HepG2 (cell line): ENCODE results near the gene UGCG. TPM values are rescaled to one million over a fixed set of nuclear protein-coding genes. Genes with fewer than 3 reads are reported as not detected.

ENCODE experiments used
- ATAC-seq: fragments of 200-7000 bp; cut with Tn5 transposase; 3 replicates; pipeline ENCODE4 v1.9.1; 2020; ENCODE audit warnings: mild to moderate bottlenecking, moderate library complexity
- BruUV-seq: library from RNA; stranded (reverse); fragments of 400-500 nt; replicated peaks from 2 replicates; lab custom pipeline; 2021; lab: Mats Ljungman, UMichigan
- CTCF ChIA-PET: fragments of 300-600 bp; formaldehyde crosslinking; extraction: SDS; loops from one replicate; lab custom pipeline; 2021; ENCODE audit warnings: low total read pairs, inconsistent platforms, low intra/inter-chr PET ratio; lab: Yijun Ruan, JAX
- POLR2A ChIA-PET: fragments of 350-600 bp; sonication (Branson Sonifier 250); formaldehyde crosslinking; loops from one replicate; lab custom pipeline; 2020; ENCODE audit warnings: antibody characterized with exemption, inconsistent platforms; lab: Yijun Ruan, JAX
- DNase-seq: peaks from one replicate; pipeline ENCODE4 v3.0.0-alpha.2; 2015; ENCODE audit warnings: low spot score
- FAIRE-seq: peaks from 3 replicates; lab custom pipeline; 2011; peaks lifted over from hg19 to GRCh38; lab: Jason Lieb, UNC
- H2AFZ ChIP-seq: one replicate; pipeline ENCODE4 v1.6.1; 2011; ENCODE audit warnings: low read length, inconsistent platforms
- H3K27ac ChIP-seq: fragments of 300-600 bp; 3 replicates; pipeline ENCODE4 v1.8.0; 2011; ENCODE audit warnings: mixed run types, mild to moderate bottlenecking, mixed read lengths, low read length, inconsistent platforms; ENCODE audit not compliant: insufficient read depth; ENCODE audit errors: extremely low read length
- H3K27me3 ChIP-seq, 2 experiments: fragments of 200-600 bp in 1 of 2; 2 replicates in 1 of 2; 3 replicates in 1 of 2; pipeline versions ENCODE4 v1.6.0 to v1.8.0; 2011; ENCODE audit warnings: low read length in 2 of 2, mild to moderate bottlenecking in 2 of 2, moderate library complexity in 2 of 2, inconsistent platforms in 1 of 2; ENCODE audit not compliant: insufficient read depth in 2 of 2, control insufficient read depth in 1 of 2
- H3K36me3 ChIP-seq, 2 experiments: fragments of 200-600 bp in 1 of 2; replicated peaks in 1 of 2; 2 replicates in 1 of 2; 3 replicates in 1 of 2; pipeline versions ENCODE4 v1.5.1 to v1.8.0; 2011; ENCODE audit warnings: low read length in 2 of 2, inconsistent platforms in 1 of 2; ENCODE audit not compliant: insufficient read depth in 2 of 2, control insufficient read depth in 1 of 2
- H3K4me1 ChIP-seq: 2 replicates; pipeline ENCODE4 v1.5.1; 2012; ENCODE audit warnings: low read length, inconsistent platforms; ENCODE audit not compliant: insufficient read depth
- H3K4me2 ChIP-seq: 2 replicates; pipeline ENCODE4 v1.6.0; 2011; ENCODE audit warnings: low read depth, low read length, inconsistent platforms
- H3K4me3 ChIP-seq, 3 experiments: fragments of 200-600 bp in 1 of 3; sonication (generic), shearing (Covaris generic) in 1 of 3; replicated peaks in 1 of 3; 2 replicates each; pipeline ENCODE4 v1.5.1; 2011 to 2016; ENCODE audit warnings: low read length in 3 of 3, inconsistent platforms in 2 of 3, low read depth in 2 of 3, mild to moderate bottlenecking in 2 of 3, control low read depth in 1 of 3, mixed read lengths in 1 of 3; ENCODE audit not compliant: insufficient read depth in 1 of 3
- H3K79me2 ChIP-seq: one replicate; pipeline ENCODE4 v1.6.1; 2011; ENCODE audit warnings: low read length, inconsistent platforms; ENCODE audit not compliant: insufficient read depth
- H3K9ac ChIP-seq: 2 replicates; pipeline ENCODE4 v1.6.0; 2011; ENCODE audit warnings: mild to moderate bottlenecking, low read depth, low read length, inconsistent platforms; ENCODE audit not compliant: insufficient read depth
- H3K9me3 ChIP-seq: 2 replicates; pipeline ENCODE4 v1.5.1; 2012; ENCODE audit warnings: mild to moderate bottlenecking, low read length
- H4K20me1 ChIP-seq: 2 replicates; pipeline ENCODE4 v1.6.0; 2011; ENCODE audit warnings: inconsistent platforms, mild to moderate bottlenecking, low read length, moderate library complexity; ENCODE audit not compliant: insufficient read depth
- MEIS2 ChIP-seq: sonication (generic); formaldehyde crosslinking; IDR thresholded peaks from 2 replicates; pipeline ENCODE4 v1.9.0; 2021; ENCODE audit warnings: mild to moderate bottlenecking, missing genetic modification reagents
- POGK ChIP-seq: sonication (generic); formaldehyde crosslinking; conservative IDR thresholded peaks from 2 replicates; pipeline ENCODE4 v1.8.0; 2022; ENCODE audit warnings: mild to moderate bottlenecking, moderate library complexity, missing genetic modification reagents
- SOX6 ChIP-seq, 2 experiments: fragments of 450-650 bp in 1 of 2; sonication (generic) in 1 of 2; formaldehyde crosslinking in 1 of 2; IDR thresholded peaks; 2 replicates each; pipeline versions ENCODE4 v1.4.0 to v1.6.1; 2017 to 2020; ENCODE audit warnings: antibody characterized with exemption in 1 of 2, mild to moderate bottlenecking in 1 of 2, missing genetic modification reagents in 1 of 2
- TBX2 ChIP-seq: sonication (generic); formaldehyde crosslinking; IDR thresholded peaks from 2 replicates; pipeline ENCODE4 v1.5.0; 2020; ENCODE audit warnings: missing genetic modification reagents, mild to moderate bottlenecking, borderline replicate concordance
- ZFX ChIP-seq: sonication (generic); formaldehyde crosslinking; IDR thresholded peaks from 2 replicates; pipeline ENCODE4 v1.4.0; 2020; ENCODE audit warnings: mild to moderate bottlenecking, low read depth, missing genetic modification reagents, moderate library complexity
- ZNF225 ChIP-seq: sonication (generic); formaldehyde crosslinking; IDR thresholded peaks from 2 replicates; pipeline ENCODE4 v1.4.0; 2020; ENCODE audit warnings: mild to moderate bottlenecking, missing genetic modification reagents
- ZNF234 ChIP-seq: sonication (generic); formaldehyde crosslinking; conservative IDR thresholded peaks from 2 replicates; pipeline ENCODE4 v1.5.1; 2020; ENCODE audit warnings: mild to moderate bottlenecking, missing genetic modification reagents
- ZNF281 ChIP-seq: sonication (generic); formaldehyde crosslinking; IDR thresholded peaks from 2 replicates; pipeline ENCODE4 v1.4.0; 2020; ENCODE audit warnings: missing genetic modification reagents, borderline replicate concordance
- ZNF296 ChIP-seq: sonication (generic); formaldehyde crosslinking; conservative IDR thresholded peaks from 2 replicates; pipeline ENCODE4 v1.5.0; 2020; ENCODE audit warnings: mild to moderate bottlenecking, missing genetic modification reagents
- ZNF317 ChIP-seq: sonication (generic); formaldehyde crosslinking; IDR thresholded peaks from 2 replicates; pipeline ENCODE4 v1.5.0; 2020; ENCODE audit warnings: mild to moderate bottlenecking, missing genetic modification reagents
- WGBS: methylation state at CpG from one replicate; pipeline ENCODE4 v1.1.6; 2017; ENCODE audit warnings: low lambda C conversion rate; 5-methylcytosine and 5-hydroxymethylcytosine counted together
- in situ Hi-C: cut with HindIII; loops from 2 replicates; pipeline ENCODE4 v1.10.0; 2017; ENCODE audit warnings: low pct_unique_long_range_greater_than_20kb; ENCODE audit not compliant: extremely low pct_ligation_motif_present
- intact Hi-C: fragments of 100-400 bp; cut with micrococcal nuclease; formaldehyde crosslinking; loops from one replicate; pipeline ENCODE4 v1.10.0; 2022; ENCODE audit not compliant: unreplicated experiment
- polyA plus RNA-seq, 8 experiments: library from polyadenylated mRNA; depleted of rRNA in 3 of 8; stranded (reverse) in 7 of 8; unstranded in 1 of 8; fragments of >200 nt; fragmentation: Illumina TruSeq in 4 of 8; extraction: Trizol in 4 of 8; gene quantifications; 2 replicates each; pipeline versions ENCODE4 v1.2.1 to v1.2.3, GENCODE V29; 2011 to 2016; ENCODE audit warnings: low read depth in 4 of 8, missing spikeins in 1 of 8, mixed read lengths in 1 of 8; ENCODE audit not compliant: insufficient read depth in 1 of 8
- total RNA-seq, 5 experiments: library from RNA; depleted of rRNA; stranded (reverse); fragments of >200 nt; fragmentation: Illumina TruSeq; extraction: Trizol; gene quantifications; 2 replicates each; pipeline ENCODE4 v1.2.3, GENCODE V29; 2016; ENCODE audit warnings: low read depth in 1 of 5

Gene UGCG
- total and polyA plus RNA-seq, 2 of the 13 experiments (the other 11 are each of a cell fraction or from before 2014, with no cell fraction given) = 10.5 to 13.9 TPM

GRCh38 chr9:111897601-111898137, 1.1 kb downstream of the UGCG start:
- FAIRE-seq = peak; percentile 51
- Histone ChIP-seq H3K27me3 (no peaks in the 10 kb centered on the region), H3K9ac (peak overlapping the region; percentile 73), H3K79me2 (peaks cover 57% of the 10 kb centered on the region), H2AFZ (no peak overlapping the region), H3K27ac (peak overlapping the region; percentile 72), H4K20me1 (peaks cover 11% of the 10 kb centered on the region), H3K4me1 (peaks cover 58% of the 10 kb centered on the region), H3K4me3 (peak overlapping the region; percentile 70 to 91 (median 72)), H3K36me3 (no peaks in the 10 kb centered on the region), H3K9me3 (no peaks in the 10 kb centered on the region), H3K4me2 (peak overlapping the region; percentile 81)
- TF ChIP-seq SOX6 (IDR thresholded peaks at IDR 0.05) (no peak), SOX6 (CRISPR knock-in tag; IDR thresholded peaks at IDR 0.05) (peak; percentile 28; the same call in 1 of the 2 replicates), TBX2 (no peak), ZNF234 (CRISPR knock-in tag) (no peak), ZNF281 (CRISPR knock-in tag) (no peak), ZNF296 (CRISPR knock-in tag) (0 out of 2 replicates have a peak, but pooled peaks have one; percentile 9), MEIS2 (CRISPR knock-in tag) (no peak), ZFX (0 out of 2 replicates have a peak, but pooled peaks have one; percentile 8), ZNF225 (CRISPR knock-in tag) (no peak), POGK (CRISPR knock-in tag) (peak; percentile 73; the same call in 1 of the 2 replicates), ZNF317 (peak; percentile 67; the same call in 1 of the 2 replicates)
- intact Hi-C loops = loop anchor here (5.0 to 10.0 kb wide), 3 partner anchors 175 to 1115 kb away; partner anchors contain the start of genes PTBP3 and ZNF883
- ChIA-PET CTCF (no interaction called here), POLR2A (no interaction called here)
- peak; percentile 8 for DNase-seq
- 3% methylated on average over 12 of the region's 12 CpGs for WGBS
- in situ Hi-C loops = no loop called here
- TSS peak; percentile 57 for BruUV-seq
- peak; percentile 1; the same call in 1 of the 3 replicates for ATAC-seq
